ENCODE results near the gene MIEF1. TPM values are rescaled to one million over a fixed set of nuclear protein-coding genes. Genes with fewer than 3 reads are reported as not detected.

MIEF1 gene
- total and polyA plus RNA-seq, 2 of the 8 experiments (the other 6 are each of a cell fraction or from before 2014, with no cell fraction given) = 16.8 to 32.7 TPM

DNA sequence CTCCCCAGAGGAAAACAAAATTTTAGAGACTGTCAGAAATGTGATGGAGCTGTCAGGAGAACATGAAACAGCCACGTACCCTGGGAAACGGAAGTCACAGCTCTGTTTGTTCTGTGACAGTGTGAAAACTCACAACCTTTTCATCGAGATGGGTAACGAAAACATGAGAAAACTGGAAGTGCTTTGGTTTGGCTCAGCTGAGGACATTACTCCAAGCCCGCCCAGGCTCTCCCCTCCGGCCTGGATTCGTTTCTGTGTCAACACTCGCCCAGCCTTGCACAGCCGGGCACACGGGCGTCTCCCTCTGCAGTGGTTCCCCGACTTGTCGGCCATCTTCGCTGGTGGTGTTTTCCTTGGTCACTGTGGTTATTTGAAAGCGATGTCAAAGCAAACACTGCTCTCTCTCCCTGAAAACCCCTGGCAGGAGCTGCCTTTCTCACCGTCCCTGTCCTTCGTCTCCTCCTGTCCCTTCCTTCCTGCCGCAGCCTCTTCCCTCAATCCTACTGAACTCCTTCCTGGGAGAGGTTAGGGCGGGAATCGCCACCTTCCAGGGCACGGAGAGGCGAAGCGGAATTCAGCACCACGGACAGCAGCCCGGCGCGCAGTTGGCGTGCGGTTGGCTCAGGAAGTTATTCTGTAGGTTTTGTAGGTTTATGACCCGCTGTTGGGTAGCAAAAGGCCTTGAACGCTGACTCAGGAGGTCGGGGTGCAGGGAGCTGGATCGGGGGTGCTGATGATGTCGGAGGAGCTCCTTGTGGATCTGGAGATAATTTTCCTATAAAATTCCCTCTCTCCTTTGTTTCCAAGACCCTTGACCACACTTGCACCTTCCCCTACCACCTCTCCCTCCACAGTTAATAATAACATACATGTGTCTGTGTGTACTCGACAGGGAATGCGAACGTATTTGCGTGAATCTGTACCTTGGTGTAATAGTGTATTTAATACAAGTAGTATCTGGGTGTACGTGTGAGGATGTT is 43.6 kb downstream of the MIEF1 start:
- Histone ChIP-seq H3K56ac (replicated peaks; ENCODE audit: insufficient read length, low read depth, low read length) (no peak overlapping the region), H3K9ac (replicated peaks in 1 of 4; ENCODE audit: extremely low read depth in 1 of 4, low read depth in 3 of 4, low read length in 3 of 4) (no peak overlapping the region), H4K91ac (replicated peaks; ENCODE audit: insufficient read length, low read length) (no peak overlapping the region), H2BK15ac (ENCODE audit: low read length) (no peak overlapping the region), H3K36me3 (ENCODE audit: control insufficient read depth in 2 of 4, insufficient read depth in 4 of 4, low read length in 3 of 4) (no peaks in the 10 kb centered on the region), H3K27me3 (replicated peaks in 1 of 4; ENCODE audit: control insufficient read depth in 3 of 4, extremely low read depth in 1 of 4, insufficient read depth in 3 of 4, low read length in 3 of 4) (peaks cover 0 to 15% (median 11%) of the 10 kb centered on the region in 4 experiments; a peak in 6 of 7 replicates), H3K18ac (ENCODE audit: extremely low read depth, low read length) (peak overlapping the region; percentile 48; the same call in 1 of the 2 replicates), H3K23ac (ENCODE audit: insufficient read length) (no peak overlapping the region), H2AFZ (ENCODE audit: low read length) (no peak overlapping the region), H3K27ac (ENCODE audit: low read depth, low read length) (no peak overlapping the region), H3K4me1 (replicated peaks in 1 of 4; ENCODE audit: control insufficient read depth in 3 of 4, insufficient read depth in 4 of 4, low read length in 3 of 4) (no peaks in the 10 kb centered on the region; a peak in 1 of 7 replicates), H3K79me1 (ENCODE audit: low read depth, low read length) (no peaks in the 10 kb centered on the region), H3K14ac (ENCODE audit: insufficient read length) (no peak overlapping the region), H3K23me2 (ENCODE audit: low read depth, low read length) (no peaks in the 10 kb centered on the region; the same call in 1 of the 2 replicates), H3K79me2 (ENCODE audit: control insufficient read depth in 1 of 2, insufficient read depth in 2 of 2, low read length in 2 of 2) (no peaks in the 10 kb centered on the region), H3K4me2 (ENCODE audit: insufficient read depth in 1 of 2, low read depth in 2 of 2, low read length in 2 of 2) (no peak overlapping the region), H2BK20ac (ENCODE audit: low read length) (no peak overlapping the region), H4K20me1 (replicated peaks in 1 of 2; ENCODE audit: control insufficient read depth in 1 of 2, insufficient read depth in 2 of 2, low read length in 2 of 2) (peaks cover 0 to 3% of the 10 kb centered on the region in 2 experiments), H3K4ac (replicated peaks; ENCODE audit: insufficient read length, low read depth, low read length) (no peak overlapping the region), H4K8ac (ENCODE audit: extremely low read depth, insufficient read depth, low read length) (no peak overlapping the region), H2AK5ac (ENCODE audit: low read depth, low read length) (no peak overlapping the region), H2BK5ac (ENCODE audit: low read depth, low read length) (no peak overlapping the region), H3K9me3 (ENCODE audit: insufficient read depth in 2 of 2, low read depth in 1 of 2, low read length in 1 of 2) (no peaks in the 10 kb centered on the region), H2BK12ac (ENCODE audit: low read depth, low read length) (no peak overlapping the region), H4K5ac (ENCODE audit: insufficient read length, low read depth, low read length) (no peak overlapping the region), H3K4me3 (ENCODE audit: extremely low read depth in 1 of 4, insufficient read depth in 2 of 4, low read depth in 3 of 4, low read length in 4 of 4) (no peak overlapping the region), H2BK120ac (replicated peaks; ENCODE audit: low read depth, low read length) (no peak overlapping the region)
- DNase-seq (ENCODE audit: low read depth in 1 of 2, low spot score in 2 of 2) (peak in 1 of 2 experiments; percentile 92), FAIRE-seq (peak; percentile 68)
- 41% methylated on average over 39 of the region's 39 CpGs; no CpG with 5 or more reads in 1 of the 2 experiments for WGBS, 2 experiments (ENCODE audit: extremely low coverage in 1 of 2, insufficient coverage in 1 of 2, insufficient read length in 1 of 2, insufficient replicate concordance in 2 of 2, low coverage in 1 of 2, low lambda C conversion rate in 2 of 2, missing lambda C conversion rate in 1 of 2)
- ChIA-PET POLR2A (ENCODE audit: partially characterized antibody) (interaction anchor here (0.6 to 1.2 kb wide), 2 partner anchors 29 to 211 kb away, joined by 3 read pairs; no protein-coding TSS in a partner anchor), CTCF (ENCODE audit: partially characterized antibody) (interaction anchor here (0.8 to 8.2 kb wide), 14 partner anchors 9 to 490 kb away, joined by 3 to 50 read pairs (median 5); no protein-coding TSS in a partner anchor)
- TF ChIP-seq TAF1 (IDR thresholded peaks at IDR 0.05; ENCODE audit: low read depth, low read length) = no peak
- TF ChIP-seq EP300 (IDR thresholded peaks at IDR 0.05; ENCODE audit: borderline replicate concordance in 1 of 2, low read depth in 2 of 2, low read length in 2 of 2) = no peak
- TF ChIP-seq SRF (IDR thresholded peaks at IDR 0.05; ENCODE audit: low read depth, low read length) = no peak
- TF ChIP-seq CTCF (IDR thresholded peaks at IDR 0.05; ENCODE audit: control extremely low read depth in 1 of 3, insufficient read depth in 1 of 3, low read depth in 1 of 3, low read length in 3 of 3) = no peak
- TF ChIP-seq EGR1 (IDR thresholded peaks at IDR 0.05; ENCODE audit: borderline replicate concordance, low read depth, low read length) = no peak
- TF ChIP-seq NRF1 (IDR thresholded peaks at IDR 0.05; ENCODE audit: low read depth, low read length) = no peak
- peak; percentile 89 for TF ChIP-seq MAX (IDR thresholded peaks at IDR 0.05)
